Activated naive CD8-positive, alpha-beta T cell treated with anti-CD3 and anti-CD28 coated beads, Interleukin-2, amount 50 U/mL, for 24 hours (primary cell): ENCODE data around the gene CDK4.

Experiments
- ATAC-seq: fragments of 150-1000 bp; cut with Tn5 transposase; one replicate; pipeline ENCODE4 v1.10.0; 2021
- DNase-seq: peaks from one replicate; pipeline ENCODE4 v3.0.0; 2021
- H3K27ac Mint-ChIP-seq: one replicate; pipeline ENCODE4 v1.8.0; 2021; ENCODE audit warnings: mild to moderate bottlenecking, mixed read lengths
- H3K27me3 Mint-ChIP-seq: one replicate; pipeline ENCODE4 v1.8.0; 2021; ENCODE audit warnings: mixed read lengths
- H3K36me3 Mint-ChIP-seq: one replicate; pipeline ENCODE4 v1.8.0; 2021; ENCODE audit warnings: low read depth, mixed read lengths
- H3K4me1 Mint-ChIP-seq: one replicate; pipeline ENCODE4 v1.8.0; 2021; ENCODE audit warnings: mixed read lengths
- H3K4me3 Mint-ChIP-seq: one replicate; pipeline ENCODE4 v1.8.0; 2021; ENCODE audit warnings: mild to moderate bottlenecking, moderate library complexity, mixed read lengths
- H3K9me3 Mint-ChIP-seq: one replicate; pipeline ENCODE4 v1.8.0; 2021; ENCODE audit warnings: mixed read lengths

CDK4 gene

GRCh38 chr12:57735198-57735855, 16.8 kb downstream of the CDK4 start:
- Mint-ChIP-seq H3K27me3 (no peaks in the 10 kb centered on the region), H3K36me3 (peaks cover 23% of the 10 kb centered on the region), H3K4me1 (peaks cover 19% of the 10 kb centered on the region), H3K27ac (no peak overlapping the region), H3K9me3 (no peaks in the 10 kb centered on the region), H3K4me3 (no peak overlapping the region)
- no peak for DNase-seq
- ATAC-seq = no peak

- Mint-ChIP-seq H3K27ac (no peak overlapping the region), H3K4me3 (no peak overlapping the region), H3K4me1 (peaks cover 13% of the 10 kb centered on the region), H3K27me3 (no peaks in the 10 kb centered on the region), H3K9me3 (no peaks in the 10 kb centered on the region), H3K36me3 (peaks cover 27% of the 10 kb centered on the region)
- no peak for DNase-seq
- no peak for ATAC-seq
These were observed 17.5 kb downstream of the CDK4 start for GRCh38 chr12:57734591-57734990.

- no peaks in the 10 kb centered on the region for H3K27me3 Mint-ChIP-seq
- H3K27ac Mint-ChIP-seq = no peak overlapping the region
- H3K4me1 Mint-ChIP-seq = peaks cover 6% of the 10 kb centered on the region
- no peak overlapping the region for H3K4me3 Mint-ChIP-seq
- H3K36me3 Mint-ChIP-seq = peaks cover 25% of the 10 kb centered on the region
- DNase-seq (no peak), ATAC-seq (no peak)
- H3K9me3 Mint-ChIP-seq = no peaks in the 10 kb centered on the region
These were observed 18.2 kb downstream of the CDK4 start for GRCh38 chr12:57733928-57734327.

- Mint-ChIP-seq H3K27me3 (no peaks in the 10 kb centered on the region), H3K4me1 (peaks cover 6% of the 10 kb centered on the region), H3K4me3 (no peak overlapping the region), H3K9me3 (no peaks in the 10 kb centered on the region), H3K36me3 (peaks cover 28% of the 10 kb centered on the region), H3K27ac (no peak overlapping the region)
- no peak for DNase-seq
- ATAC-seq = no peak
These were observed 19.1 kb downstream of the CDK4 start for GRCh38 chr12:57732726-57733593.

GRCh38 chr12:57732270-57732669, 19.8 kb downstream of the CDK4 start:
- H3K27ac Mint-ChIP-seq = no peak overlapping the region
- no peak overlapping the region for H3K4me3 Mint-ChIP-seq
- no peaks in the 10 kb centered on the region for H3K27me3 Mint-ChIP-seq
- H3K4me1 Mint-ChIP-seq = peaks cover 6% of the 10 kb centered on the region
- no peak for DNase-seq
- ATAC-seq = no peak
- peaks cover 32% of the 10 kb centered on the region for H3K36me3 Mint-ChIP-seq
- H3K9me3 Mint-ChIP-seq = no peaks in the 10 kb centered on the region

- Mint-ChIP-seq H3K4me3 (no peak overlapping the region), H3K27me3 (no peaks in the 10 kb centered on the region), H3K27ac (no peak overlapping the region), H3K36me3 (peaks cover 32% of the 10 kb centered on the region), H3K9me3 (no peaks in the 10 kb centered on the region), H3K4me1 (peaks cover 2% of the 10 kb centered on the region)
- ATAC-seq (no peak), DNase-seq (no peak)
These were observed 20.6 kb downstream of the CDK4 start for GRCh38 chr12:57731411-57732080.

- Mint-ChIP-seq H3K36me3 (peaks cover 33% of the 10 kb centered on the region), H3K27me3 (no peaks in the 10 kb centered on the region), H3K27ac (no peak overlapping the region), H3K4me3 (no peak overlapping the region), H3K9me3 (no peaks in the 10 kb centered on the region), H3K4me1 (no peaks in the 10 kb centered on the region)
- ATAC-seq = no peak
- no peak for DNase-seq
These were observed 21.6 kb downstream of the CDK4 start for GRCh38 chr12:57730336-57731067.

- Mint-ChIP-seq H3K4me1 (no peaks in the 10 kb centered on the region), H3K9me3 (no peaks in the 10 kb centered on the region), H3K27me3 (no peaks in the 10 kb centered on the region), H3K27ac (no peak overlapping the region), H3K36me3 (peaks cover 27% of the 10 kb centered on the region), H3K4me3 (no peak overlapping the region)
- ATAC-seq = no peak
- no peak for DNase-seq
These were observed 22.7 kb downstream of the CDK4 start for GRCh38 chr12:57729321-57729844.

- peaks cover 25% of the 10 kb centered on the region for H3K36me3 Mint-ChIP-seq
- H3K27me3 Mint-ChIP-seq = no peaks in the 10 kb centered on the region
- H3K9me3 Mint-ChIP-seq = no peaks in the 10 kb centered on the region
- ATAC-seq (no peak), DNase-seq (peak; percentile 1)
- H3K4me3 Mint-ChIP-seq = no peak overlapping the region
- no peak overlapping the region for H3K27ac Mint-ChIP-seq
- H3K4me1 Mint-ChIP-seq = no peaks in the 10 kb centered on the region
These were observed 24.2 kb downstream of the CDK4 start for GRCh38 chr12:57727758-57728395.

GRCh38 chr12:57726884-57727757, 25.0 kb downstream of the CDK4 start:
- Mint-ChIP-seq H3K36me3 (peaks cover 21% of the 10 kb centered on the region), H3K4me3 (no peak overlapping the region), H3K27me3 (no peaks in the 10 kb centered on the region), H3K9me3 (no peaks in the 10 kb centered on the region), H3K27ac (no peak overlapping the region), H3K4me1 (no peaks in the 10 kb centered on the region)
- ATAC-seq (no peak), DNase-seq (peak; percentile 1)

- Mint-ChIP-seq H3K4me1 (no peaks in the 10 kb centered on the region), H3K4me3 (no peak overlapping the region), H3K36me3 (peaks cover 15% of the 10 kb centered on the region), H3K9me3 (no peaks in the 10 kb centered on the region), H3K27me3 (no peaks in the 10 kb centered on the region), H3K27ac (no peak overlapping the region)
- ATAC-seq (no peak), DNase-seq (peak; percentile 35)
These were observed 25.8 kb downstream of the CDK4 start for GRCh38 chr12:57726151-57726883.

GRCh38 chr12:57725851-57726150, 26.3 kb downstream of the CDK4 start:
- no peak for ATAC-seq
- Mint-ChIP-seq H3K27me3 (no peaks in the 10 kb centered on the region), H3K36me3 (peaks cover 14% of the 10 kb centered on the region), H3K4me3 (no peak overlapping the region), H3K9me3 (no peaks in the 10 kb centered on the region), H3K4me1 (no peaks in the 10 kb centered on the region), H3K27ac (no peak overlapping the region)
- DNase-seq = no peak
